ENCODE measurements around the gene NEU4.
A peak's percentile ranks its signal among the peaks of the same experiment; 100 is the strongest.
"Not testable (repeated sequence)": the region's sequence is repeated elsewhere in the genome, so short reads cannot be mapped to it uniquely, and the experiment has no call there.

Gene NEU4

DNA sequence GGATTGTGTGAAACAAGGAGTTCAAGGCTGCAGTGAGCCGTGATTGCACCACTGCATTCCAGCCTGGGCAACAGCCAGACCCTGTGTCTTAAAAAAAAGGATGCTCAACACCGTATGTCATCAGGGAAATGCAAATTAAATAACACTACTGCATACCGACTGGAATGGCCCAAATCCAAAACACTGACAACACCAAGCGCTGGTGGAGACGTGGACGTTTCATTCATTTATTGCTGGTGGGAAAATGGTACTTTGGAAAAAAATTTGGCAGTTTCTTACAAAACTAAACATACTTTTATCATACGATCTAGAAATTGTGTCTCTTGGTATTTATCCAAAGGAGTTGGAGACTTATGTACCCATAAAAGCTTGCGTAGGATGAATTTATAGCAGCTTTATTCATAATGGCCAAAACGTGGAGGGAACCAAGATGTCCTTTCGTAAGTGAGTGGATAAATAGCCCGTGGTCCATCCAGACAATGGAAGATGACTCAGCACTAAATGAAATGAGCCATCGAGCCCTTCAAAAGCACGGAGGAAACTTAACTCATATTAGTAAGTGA is 24.2 kb downstream of the NEU4 start:
- no peak for DNase-seq (ENCODE audit: low spot score)

DNA sequence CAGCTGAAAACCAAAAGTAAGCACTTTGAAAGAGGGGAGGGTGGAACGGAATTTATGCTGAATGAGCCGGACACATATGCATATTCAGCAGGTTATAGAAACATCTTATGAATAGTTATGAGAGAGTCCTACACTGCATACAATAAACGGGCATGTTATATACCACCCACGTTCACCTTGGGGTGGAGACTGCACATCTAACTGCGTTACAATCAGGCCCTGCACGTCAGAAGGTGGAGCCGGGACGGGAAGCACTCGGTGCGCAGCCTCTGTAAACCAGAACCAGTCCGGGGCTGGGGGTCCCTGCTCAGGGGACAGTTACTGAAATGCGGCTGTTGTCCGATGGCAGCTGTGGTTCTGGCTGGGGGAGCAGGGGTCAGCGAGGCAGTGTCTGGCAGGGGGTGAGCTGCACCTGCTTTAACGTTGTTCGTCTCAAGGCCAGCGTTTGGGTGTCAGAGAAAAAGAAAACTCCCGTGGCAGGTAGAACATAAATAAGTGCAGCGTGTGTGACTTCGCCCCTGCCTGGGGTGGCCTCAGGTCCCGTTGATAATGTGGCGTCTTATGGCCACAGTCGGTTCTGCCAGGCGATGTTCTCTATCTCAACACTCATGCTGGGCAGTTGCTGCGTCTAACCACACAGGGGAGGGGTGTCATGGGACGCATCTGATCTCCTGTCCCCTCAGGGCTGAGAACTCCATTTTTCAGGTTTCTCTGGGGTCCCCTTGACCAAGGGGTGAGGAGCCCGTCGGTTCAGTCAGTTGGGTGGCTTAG is 24.9 kb downstream of the NEU4 start:
- not testable (repeated sequence) for DNase-seq (ENCODE audit: low spot score)

DNA sequence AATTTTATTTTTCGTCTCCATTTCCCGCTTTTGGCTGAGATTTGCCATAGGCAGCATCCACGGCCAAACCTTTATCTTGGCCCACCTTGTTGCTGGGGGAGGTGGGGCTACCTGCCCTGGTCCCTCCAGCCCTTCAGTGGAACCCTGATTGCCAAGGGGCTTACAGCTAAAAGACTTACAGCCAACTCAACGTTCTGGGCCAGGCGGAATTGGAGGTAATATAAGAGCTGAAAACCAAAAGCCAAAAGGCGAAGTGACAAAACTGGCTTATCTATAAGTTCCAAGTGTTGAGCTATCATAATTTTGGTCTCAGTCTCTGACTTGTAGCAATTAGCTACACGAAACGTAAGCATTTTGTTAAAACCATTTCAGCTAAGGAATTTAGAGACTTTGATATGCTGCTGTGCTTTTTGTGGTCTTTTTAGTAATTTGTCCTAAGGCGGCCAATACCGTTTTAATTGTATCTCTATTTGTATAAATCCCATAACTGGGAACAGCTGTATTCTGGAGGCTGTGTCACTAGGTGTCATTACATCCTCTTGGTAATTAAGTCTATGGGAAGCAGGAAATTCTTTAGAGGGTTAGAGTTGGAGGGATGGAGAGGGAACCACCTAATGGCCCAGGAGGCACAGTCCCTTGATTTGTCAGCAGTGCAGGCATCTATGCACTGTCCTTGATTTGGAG is 25.7 kb downstream of the NEU4 start:
- DNase-seq (ENCODE audit: low spot score) = no peak

DNA sequence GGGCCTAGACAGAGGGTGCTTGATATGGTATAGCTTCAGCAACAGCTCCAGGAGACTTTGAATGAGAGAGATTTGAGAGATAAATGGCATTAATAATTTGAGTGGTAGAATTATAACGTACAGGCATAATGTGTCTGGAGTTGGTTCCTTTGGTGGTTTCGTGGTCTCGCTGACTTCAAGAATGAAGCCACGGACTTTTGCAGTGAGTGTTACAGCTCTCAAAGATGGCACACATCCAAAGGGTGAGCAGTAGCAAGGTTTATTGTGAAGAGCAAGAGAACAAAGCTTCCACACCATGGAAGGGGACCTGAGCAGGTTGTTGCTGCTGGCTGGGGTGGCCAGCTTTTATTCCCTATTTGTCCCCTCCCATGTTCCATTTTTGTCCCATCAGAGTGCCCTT is 26.6 kb downstream of the NEU4 start:
- DNase-seq (ENCODE audit: low spot score) = no peak

DNA sequence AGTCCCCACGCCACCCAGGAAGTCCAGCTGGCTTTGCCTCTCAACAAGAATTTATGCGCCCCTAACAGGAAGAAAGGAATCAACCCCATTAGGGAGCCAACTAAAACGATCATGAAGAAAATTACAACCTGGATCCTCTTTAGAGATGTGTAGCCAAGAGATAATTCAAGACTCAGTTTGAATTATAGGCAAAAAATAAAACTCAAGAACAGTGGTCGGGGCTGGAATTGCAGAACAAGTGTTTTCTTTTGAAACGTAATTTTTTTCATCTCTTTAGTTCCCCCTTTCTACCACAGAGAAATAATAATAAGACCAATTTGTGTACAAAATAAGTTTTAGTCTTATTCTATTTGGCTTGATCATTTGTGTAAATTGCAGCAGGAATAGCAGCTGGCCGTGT is 27.3 kb downstream of the NEU4 start:
- no peak for DNase-seq (ENCODE audit: low spot score)

DNA sequence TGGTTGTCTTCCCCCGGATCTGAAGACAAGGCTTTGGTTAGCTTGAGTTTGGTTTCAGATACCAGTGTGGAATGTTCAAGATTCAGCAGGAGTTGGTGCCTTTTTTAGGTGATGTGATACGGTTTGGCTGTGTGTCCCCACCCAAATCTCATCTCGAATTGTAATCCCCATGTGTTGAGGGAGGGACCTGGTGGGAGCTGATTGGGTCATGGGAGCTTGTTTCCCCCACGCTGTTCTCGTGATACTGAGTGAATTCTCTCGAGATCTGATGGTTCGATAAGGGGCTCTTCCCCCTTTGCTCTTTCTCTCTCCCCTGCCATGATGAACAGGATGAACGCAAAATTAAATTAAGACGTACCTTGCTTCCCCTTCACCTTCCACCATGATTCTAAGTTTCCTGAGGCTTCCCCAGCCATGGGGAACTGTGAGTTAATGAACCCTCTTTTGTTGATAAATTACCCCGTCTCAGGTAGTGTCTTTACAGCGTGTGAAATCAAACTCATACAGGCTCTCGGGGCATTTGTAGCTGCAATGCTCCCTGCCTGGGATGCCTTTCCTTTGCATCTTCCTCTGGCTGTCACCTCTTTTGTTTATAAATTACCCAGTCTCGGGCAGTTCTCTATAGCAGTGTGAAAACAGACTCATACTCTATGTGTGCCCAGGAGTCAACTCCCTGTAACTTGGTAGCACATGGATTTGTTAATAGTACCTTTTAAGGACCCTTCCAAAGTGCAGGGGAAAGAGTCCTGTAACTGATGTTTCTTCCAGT is 28.4 kb downstream of the NEU4 start:
- DNase-seq (ENCODE audit: low spot score) = no peak

DNA sequence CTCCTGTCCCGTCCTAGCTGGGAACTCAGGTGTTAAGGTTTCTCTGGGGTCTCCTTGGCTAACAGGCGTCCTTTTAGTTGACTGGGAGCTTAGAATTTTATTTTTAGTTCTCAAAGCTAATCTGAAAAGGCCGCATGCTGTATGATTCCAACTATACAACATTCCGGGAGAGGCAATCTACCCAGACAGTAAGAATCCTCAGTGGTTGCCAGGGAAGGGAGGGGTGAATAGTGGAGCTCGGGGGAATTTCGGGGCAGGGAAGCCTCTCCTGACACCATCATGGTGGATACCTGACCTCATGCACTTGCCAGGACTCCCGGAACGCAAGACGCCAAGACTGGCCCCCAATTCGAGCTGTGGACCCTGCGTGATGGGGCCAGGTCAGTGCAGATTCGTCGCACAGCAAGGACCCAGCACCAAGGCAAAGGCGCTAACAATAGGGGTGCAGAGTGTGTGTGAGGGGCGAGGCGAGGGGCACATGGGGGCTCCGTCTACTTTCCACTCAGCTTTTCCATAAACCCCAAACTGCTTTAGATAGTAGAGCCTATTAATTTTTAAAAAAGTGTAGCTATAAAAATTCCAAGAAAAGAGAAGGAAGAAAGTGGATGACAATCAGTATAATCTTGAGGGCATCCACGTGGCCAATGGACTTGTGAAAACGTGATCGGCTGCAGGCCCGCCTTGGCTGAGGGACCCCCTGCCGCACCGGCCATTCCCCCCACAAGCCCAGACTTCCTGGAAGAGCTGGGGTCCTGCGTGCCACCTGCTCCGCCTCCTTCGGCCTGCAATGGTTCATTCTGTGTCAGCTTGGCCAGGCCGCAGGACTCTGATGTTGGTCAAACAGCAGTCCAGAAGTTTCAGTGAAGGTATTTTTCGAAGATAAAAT is 32.4 kb downstream of the NEU4 start:
- no peak for DNase-seq (ENCODE audit: low spot score)

DNA sequence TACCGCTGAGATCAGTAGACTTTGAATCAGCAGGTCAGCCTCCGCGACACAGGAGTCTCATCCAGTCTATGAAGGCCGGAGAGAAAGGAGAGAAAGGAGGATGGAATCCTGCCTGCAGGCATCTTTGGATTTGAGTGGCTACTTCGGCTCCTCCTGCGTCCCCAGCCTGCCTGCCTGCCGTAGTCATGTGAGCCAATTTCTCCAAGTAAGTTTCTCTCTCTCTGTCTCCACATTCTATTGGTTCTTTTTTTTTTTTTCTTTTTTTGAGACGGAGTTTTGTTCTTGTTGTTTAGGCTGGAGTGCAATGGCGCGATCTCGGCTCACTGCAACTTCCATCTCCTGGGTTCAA is 33.0 kb downstream of the NEU4 start:
- DNase-seq (ENCODE audit: low spot score) = peak; percentile 48

DNA sequence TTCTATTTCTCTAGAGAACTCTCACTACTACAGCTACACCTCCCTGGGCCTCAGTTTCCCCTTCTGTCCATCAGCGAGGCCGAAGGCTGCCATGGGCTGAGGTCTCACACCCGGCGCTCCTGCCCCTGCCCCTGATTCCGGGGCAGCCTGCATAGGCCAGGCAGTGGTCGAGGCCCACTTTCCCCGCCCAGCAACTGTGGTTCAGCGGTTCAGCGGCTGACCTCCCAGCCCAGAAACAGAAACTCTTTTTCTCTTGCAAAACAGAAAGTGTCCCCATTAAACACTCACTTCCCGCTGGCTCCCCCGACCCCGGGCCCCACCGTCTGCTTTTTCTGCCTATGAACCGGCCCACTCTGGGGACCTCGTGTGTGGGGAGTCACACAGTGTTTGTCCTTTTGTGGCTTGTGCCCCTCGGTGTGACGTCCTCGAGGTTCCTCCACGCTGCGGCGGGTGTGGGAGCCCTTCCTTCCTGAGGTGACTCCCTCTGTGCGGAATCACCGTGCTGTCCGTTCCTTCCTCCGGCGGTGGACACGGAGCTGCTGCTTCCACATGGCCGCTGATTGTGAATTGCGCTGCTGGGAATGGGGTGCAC is 33.7 kb downstream of the NEU4 start:
- DNase-seq (ENCODE audit: low spot score) = peak; percentile 47

DNA sequence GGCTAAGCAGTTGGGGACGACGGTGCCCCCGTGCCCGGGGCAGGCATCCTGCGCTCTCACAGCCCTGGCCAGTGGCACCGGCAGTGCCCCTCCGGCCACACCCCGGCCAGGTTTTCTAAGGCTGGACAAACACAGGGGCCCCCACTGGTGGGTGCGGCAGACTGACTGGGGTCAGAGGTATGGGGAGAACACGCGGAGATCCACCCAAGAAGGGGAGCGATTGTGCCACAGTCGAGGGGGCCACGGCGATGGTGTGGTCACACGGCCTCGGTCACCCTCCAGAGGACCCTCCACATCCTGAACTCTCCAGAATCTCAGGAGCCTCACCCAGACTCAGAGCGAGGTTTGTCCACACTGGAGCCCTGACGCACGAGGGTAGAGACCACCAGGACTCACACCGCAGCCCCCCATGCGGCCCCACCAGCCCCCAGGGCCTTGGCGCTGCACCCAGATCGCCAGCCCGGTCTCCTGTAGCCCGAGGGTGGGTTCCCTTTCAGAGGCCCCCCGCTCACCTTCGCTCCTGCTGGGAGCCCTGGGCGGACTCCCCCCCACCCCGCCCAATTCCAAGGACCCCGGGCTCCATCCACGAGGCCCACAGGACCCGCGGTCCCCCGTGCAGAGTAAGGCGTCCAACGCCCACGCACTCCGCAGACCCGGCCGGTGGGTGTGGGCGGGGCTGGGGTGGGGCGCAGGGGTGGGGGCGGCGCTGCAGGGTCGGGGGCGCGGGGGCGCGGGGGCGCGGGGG is 34.5 kb downstream of the NEU4 start:
- peak; percentile 52 for DNase-seq (ENCODE audit: low spot score)

DNA sequence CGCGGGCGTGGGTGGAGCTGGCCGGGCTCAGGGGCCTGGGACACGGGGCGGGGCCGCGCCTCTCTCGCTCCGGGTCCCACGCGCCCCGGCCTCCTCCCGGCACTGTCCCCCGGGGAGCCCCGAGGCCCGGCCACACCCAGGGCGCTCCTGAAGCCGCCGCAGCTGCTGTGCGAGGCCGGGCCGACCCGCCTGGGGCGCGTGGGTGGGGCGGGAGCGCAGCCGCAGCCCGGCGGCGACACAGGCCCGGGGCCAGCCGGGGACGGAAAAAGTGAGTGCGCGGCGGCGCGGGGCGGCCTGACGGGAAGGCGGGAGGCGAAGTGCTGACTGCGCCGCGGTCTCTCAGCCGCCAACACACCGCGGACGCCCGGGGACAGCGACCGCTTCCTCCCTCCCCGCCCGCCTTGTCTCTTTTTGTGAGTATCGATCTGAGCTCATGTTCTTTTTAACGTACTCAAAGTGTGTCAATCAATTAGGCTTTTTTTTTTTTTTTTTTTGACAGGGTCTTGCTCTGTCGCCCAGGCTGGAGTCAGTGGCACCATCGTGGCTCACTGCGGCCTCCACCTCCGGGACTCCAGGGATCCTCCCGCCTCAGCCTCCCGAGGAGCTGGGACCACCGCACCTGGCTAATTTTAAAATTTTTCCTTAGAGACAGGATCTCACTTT is 35.2 kb downstream of the NEU4 start:
- peak; percentile 75 for DNase-seq (ENCODE audit: low spot score)

DNA sequence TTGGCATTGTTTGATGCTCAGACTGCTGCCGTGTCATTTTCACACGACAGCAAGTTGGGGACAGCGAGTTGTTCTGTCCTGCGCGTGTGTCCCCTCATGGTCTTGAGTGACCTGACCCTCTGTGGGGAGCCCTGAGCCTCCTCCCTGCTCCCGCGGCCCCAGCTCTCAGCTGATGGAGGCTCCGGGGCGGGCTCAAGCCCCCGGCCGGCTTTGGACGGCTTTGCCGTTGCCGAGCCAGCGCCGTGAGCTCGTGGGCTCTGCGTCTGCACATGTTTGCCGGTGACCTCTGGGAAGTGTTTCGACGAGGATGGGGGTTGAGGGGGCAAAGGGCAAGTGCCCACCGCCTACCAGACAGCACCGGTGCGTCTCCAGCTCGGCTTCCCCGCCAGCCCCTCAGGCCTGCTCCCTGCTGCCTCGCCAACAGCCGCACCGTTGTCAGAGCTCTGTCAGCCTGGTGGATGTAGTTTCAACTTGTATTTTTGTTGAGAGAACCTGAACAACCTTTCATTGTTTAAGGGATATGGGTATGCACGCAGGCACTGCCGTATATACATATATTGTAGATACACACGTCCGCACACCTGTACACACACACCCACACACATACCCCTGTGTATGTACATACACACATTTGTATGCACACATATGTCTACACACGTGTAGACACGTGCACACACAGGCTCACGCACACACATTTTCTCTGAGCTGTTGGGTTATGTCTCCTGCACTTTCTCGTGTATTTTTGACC is 36.0 kb downstream of the NEU4 start:
- peak; percentile 49 for DNase-seq (ENCODE audit: low spot score)

DNA sequence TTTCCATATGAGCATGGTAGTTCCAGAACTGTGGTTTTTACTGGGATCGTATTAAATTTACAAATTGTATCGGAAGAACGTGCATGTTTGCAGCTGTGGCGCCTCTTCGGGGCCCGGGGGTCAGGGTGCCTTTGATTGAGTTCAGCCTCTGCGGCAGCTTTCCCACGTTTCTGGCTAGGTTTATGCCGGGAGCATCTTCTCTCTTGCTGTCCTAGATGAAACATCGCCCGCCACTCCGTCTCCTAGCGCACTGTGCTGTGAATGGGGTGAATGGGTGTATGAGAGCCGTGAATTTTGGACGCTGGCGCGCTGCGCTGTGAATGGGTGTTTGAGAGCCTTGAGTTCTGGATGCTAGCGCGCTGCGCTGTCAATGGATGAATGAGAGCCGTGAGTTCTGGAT is 37.4 kb downstream of the NEU4 start:
- no peak for DNase-seq (ENCODE audit: low spot score)

DNA sequence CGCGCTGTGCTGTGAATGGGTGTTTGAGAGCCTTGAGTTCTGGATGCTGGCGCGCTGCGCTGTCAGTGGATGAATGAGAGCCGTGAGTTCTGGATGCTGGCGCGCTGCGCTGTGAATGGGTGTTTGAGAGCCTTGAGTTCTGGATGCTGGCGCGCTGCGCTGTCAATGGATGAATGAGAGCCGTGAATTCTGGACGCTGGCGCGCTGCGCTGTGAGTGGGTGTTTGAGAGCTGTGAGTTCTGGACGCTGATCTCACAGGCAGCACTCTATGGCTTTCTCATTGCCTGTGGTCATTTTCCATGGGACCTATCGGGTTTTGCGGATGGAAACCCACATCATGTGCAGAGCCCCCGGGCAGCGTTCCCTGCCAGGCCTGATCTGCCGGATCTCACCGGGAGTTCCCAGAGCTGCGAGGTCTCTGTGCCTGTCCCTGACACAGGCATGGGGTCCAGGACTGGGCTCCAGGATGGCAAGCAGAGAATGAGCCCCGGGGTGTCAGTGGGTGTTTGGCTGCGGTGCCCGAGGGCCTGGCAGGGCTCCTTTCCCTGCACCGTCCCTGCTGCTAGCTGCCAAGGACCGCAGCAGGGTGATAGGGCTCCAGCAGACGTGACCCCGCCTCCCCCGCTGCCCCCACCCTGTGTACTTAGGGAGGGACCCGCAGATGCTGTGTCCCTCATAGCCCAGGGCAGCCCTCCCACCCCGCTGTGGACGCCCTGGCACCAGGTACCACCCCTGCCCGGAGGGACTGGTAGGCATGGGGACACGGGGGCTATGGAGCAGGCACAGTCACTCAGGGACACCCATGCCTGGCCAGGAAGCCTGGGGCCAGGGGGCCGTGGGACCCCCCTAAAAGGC is 40.0 kb downstream of the NEU4 start:
- DNase-seq (ENCODE audit: low spot score) = no peak

DNA sequence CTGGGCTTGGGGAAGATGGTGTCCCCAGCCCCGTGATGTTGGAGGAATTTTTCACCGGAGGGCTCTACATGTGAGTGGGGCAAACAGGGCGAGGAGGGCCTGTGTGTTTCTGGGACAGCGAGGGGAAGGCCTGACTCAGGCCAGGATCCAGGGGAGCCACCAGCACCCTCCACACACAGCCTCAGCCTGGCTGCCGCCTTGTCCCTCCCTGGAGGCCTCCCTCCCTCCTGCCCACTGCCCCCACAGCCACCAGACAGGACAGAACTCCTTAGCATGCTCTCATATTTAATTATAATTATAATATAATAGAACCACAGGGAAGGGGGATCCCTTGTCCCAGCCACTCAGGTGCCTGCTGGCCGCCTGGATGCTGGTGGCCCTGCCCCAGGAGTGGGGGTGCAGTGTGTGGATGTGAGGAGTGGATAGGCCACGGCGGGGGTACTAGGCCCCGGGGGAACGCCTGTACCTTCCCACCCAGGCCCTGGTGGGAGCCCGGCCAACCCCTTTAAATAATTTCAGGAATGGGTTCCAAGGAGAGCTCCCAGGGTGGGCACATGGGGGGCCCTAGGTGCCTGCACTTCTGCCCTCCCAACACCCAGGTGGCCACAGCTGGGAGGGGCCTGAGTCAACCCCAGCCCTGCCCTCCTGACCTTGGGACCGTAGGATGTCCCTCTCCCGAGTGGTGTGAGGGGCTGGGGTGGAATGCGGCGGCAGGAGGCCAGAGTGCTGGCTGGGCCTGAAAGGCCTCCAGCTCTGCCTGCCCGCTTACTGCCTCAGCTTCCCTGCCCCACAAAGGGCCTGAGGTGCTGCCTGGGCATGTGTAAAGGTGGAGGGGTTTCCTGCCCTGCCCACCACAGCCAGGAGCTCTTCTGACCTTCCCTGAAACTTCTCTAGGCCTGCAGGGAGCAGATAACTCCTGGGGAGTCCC is 40.9 kb downstream of the NEU4 start:
- peak; percentile 45 for DNase-seq (ENCODE audit: low spot score)

DNA sequence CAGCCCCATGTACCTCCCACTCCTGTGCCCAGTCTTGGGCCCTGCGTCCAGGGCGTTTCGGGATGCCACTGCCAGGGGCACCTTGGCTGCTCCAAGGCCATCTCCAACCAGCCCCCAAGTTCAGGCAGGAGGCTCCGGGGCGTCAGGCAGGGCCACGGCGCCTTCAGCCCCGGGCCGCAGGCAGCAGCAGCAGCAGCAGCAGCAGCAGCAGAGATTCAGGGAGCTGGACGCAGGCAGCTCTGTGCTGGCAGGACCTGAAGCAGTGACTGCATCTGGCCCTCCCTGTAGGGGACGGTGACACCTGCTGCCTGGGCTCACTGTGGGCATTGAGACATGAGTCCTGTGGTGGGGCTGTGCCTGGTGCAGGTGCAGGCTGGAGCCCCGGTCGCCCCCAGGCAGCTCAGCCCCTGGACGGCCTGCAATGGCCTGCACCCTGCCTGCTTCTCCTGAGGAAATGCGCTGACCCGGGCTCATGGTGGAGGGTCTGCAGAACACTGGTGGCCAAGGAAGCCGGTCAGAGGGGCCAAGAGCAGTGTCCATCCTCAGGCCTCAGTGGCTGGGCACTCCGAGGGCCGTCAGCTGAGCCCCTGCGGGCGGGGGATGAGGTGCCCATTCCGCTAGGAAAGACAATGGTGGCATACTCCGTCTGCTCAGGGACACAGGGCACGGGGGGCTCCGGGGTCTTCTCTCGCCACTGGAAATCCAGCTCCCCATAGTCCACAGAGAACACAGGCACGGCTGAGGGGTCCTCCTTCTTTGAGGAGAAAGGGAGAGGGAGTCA is 41.7 kb downstream of the NEU4 start:
- DNase-seq (ENCODE audit: low spot score) = peak; percentile 48

Data from ecto neural progenitor cell (in vitro differentiated cells).